HepG2 (cell line): Measurements from ENCODE around the gene OGFOD3. TPM values are rescaled to one million over a fixed set of nuclear protein-coding genes. Genes with fewer than 3 reads are reported as not detected.

Experiments used
- ARHGAP35 ChIP-seq: sonication (generic); formaldehyde crosslinking; IDR thresholded peaks from 2 replicates; pipeline ENCODE4 v1.9.0; 2022; ENCODE audit warnings: mild to moderate bottlenecking, inconsistent platforms, moderate library complexity, missing genetic modification reagents, borderline replicate concordance
- CENPT ChIP-seq: sonication (generic); formaldehyde crosslinking; IDR thresholded peaks from 2 replicates; pipeline ENCODE4 v1.8.0; 2022; ENCODE audit warnings: low read depth, mild to moderate bottlenecking, moderate library complexity, missing genetic modification reagents
- CREB3 ChIP-seq: sonication (generic); formaldehyde crosslinking; IDR thresholded peaks from 2 replicates; pipeline ENCODE4 v1.5.0; 2020; ENCODE audit warnings: missing genetic modification reagents
- CREM ChIP-seq, 2 experiments: sonication (generic) in 1 of 2; formaldehyde crosslinking in 1 of 2; IDR thresholded peaks; 2 replicates each; pipeline versions ENCODE4 v1.4.0 to v1.6.1; 2016 to 2020; ENCODE audit warnings: antibody characterized with exemption in 1 of 2, mild to moderate bottlenecking in 1 of 2, missing genetic modification reagents in 1 of 2
- DNMT3B ChIP-seq: conservative IDR thresholded peaks from 2 replicates; pipeline ENCODE4 v1.6.1; 2016; ENCODE audit warnings: missing biosample characterization, control low read depth
- GATAD1 ChIP-seq: IDR thresholded peaks from 2 replicates; pipeline ENCODE4 v1.6.1; 2016; ENCODE audit warnings: missing genetic modification reagents, missing compliant biosample characterization
- GLMP ChIP-seq: sonication (generic); formaldehyde crosslinking; IDR thresholded peaks from 2 replicates; pipeline ENCODE4 v1.9.0; 2021; ENCODE audit warnings: missing genetic modification reagents, mild to moderate bottlenecking, borderline replicate concordance
- HMGA1 ChIP-seq: sonication (generic); formaldehyde crosslinking; conservative IDR thresholded peaks from 2 replicates; pipeline ENCODE4 v1.4.0; 2020; ENCODE audit warnings: missing genetic modification reagents
- JUND ChIP-seq: sonication (generic); formaldehyde crosslinking; IDR thresholded peaks from 2 replicates; pipeline ENCODE4 v1.8.0; 2022; ENCODE audit warnings: mild to moderate bottlenecking, missing genetic modification reagents
- KMT2B ChIP-seq: IDR thresholded peaks from 2 replicates; pipeline ENCODE4 v1.6.1; 2016; ENCODE audit warnings: missing genetic modification reagents, missing compliant biosample characterization
- NFE2L2 ChIP-seq: fragments of 150-350 bp; IDR thresholded peaks from 2 replicates; pipeline ENCODE4 v1.6.1; 2014; ENCODE audit warnings: low read length
- POLR2A ChIP-seq, 2 experiments: IDR thresholded peaks; 2 replicates each; pipeline ENCODE4 v1.6.1; 2011; ENCODE audit warnings: low read depth in 2 of 2, low read length in 2 of 2, mild to moderate bottlenecking in 1 of 2, moderate library complexity in 1 of 2; ENCODE audit not compliant: insufficient read depth in 1 of 2
- POLR2AphosphoS2 ChIP-seq: IDR thresholded peaks from 2 replicates; pipeline ENCODE4 v1.6.1; 2011; ENCODE audit warnings: low read depth, low read length, improper control_type of control experiment
- SMAD9 ChIP-seq: sonication (generic); formaldehyde crosslinking; IDR thresholded peaks from 2 replicates; pipeline ENCODE4 v1.5.1; 2020; ENCODE audit warnings: mild to moderate bottlenecking, missing genetic modification reagents
- SOX5 ChIP-seq: IDR thresholded peaks from 2 replicates; pipeline ENCODE4 v1.6.1; 2016; ENCODE audit warnings: borderline replicate concordance
- THRA ChIP-seq: sonication (generic); formaldehyde crosslinking; IDR thresholded peaks from 2 replicates; pipeline ENCODE4 v1.4.0; 2020; ENCODE audit warnings: missing genetic modification reagents, borderline replicate concordance
- ZBTB3 ChIP-seq: sonication (generic); formaldehyde crosslinking; IDR thresholded peaks from 2 replicates; pipeline ENCODE4 v1.4.0; 2020; ENCODE audit warnings: low read depth, mild to moderate bottlenecking, moderate library complexity, missing genetic modification reagents, borderline replicate concordance
- ZC3H4 ChIP-seq: sonication (generic); formaldehyde crosslinking; IDR thresholded peaks from 2 replicates; pipeline ENCODE4 v1.4.0; 2020; ENCODE audit warnings: missing genetic modification reagents, borderline replicate concordance
- ZNF451 ChIP-seq: sonication (generic); formaldehyde crosslinking; IDR thresholded peaks from 2 replicates; pipeline ENCODE4 v1.5.0; 2020; ENCODE audit warnings: mild to moderate bottlenecking, missing genetic modification reagents
- ZNF713 ChIP-seq: sonication (generic); formaldehyde crosslinking; IDR thresholded peaks from 2 replicates; pipeline ENCODE4 v1.4.0; 2020; ENCODE audit warnings: mild to moderate bottlenecking, missing genetic modification reagents
- ZNF839 ChIP-seq: sonication (generic); formaldehyde crosslinking; IDR thresholded peaks from 2 replicates; pipeline ENCODE4 v1.4.0; 2020; ENCODE audit warnings: missing genetic modification reagents, mild to moderate bottlenecking, borderline replicate concordance
- polyA plus RNA-seq, 8 experiments: library from polyadenylated mRNA; depleted of rRNA in 3 of 8; stranded (reverse) in 7 of 8; unstranded in 1 of 8; fragments of >200 nt; fragmentation: Illumina TruSeq in 4 of 8; extraction: Trizol in 4 of 8; gene quantifications; 2 replicates each; pipeline versions ENCODE4 v1.2.1 to v1.2.3, GENCODE V29; 2011 to 2016; ENCODE audit warnings: low read depth in 4 of 8, missing spikeins in 1 of 8, mixed read lengths in 1 of 8; ENCODE audit not compliant: insufficient read depth in 1 of 8
- total RNA-seq, 5 experiments: library from RNA; depleted of rRNA; stranded (reverse); fragments of >200 nt; fragmentation: Illumina TruSeq; extraction: Trizol; gene quantifications; 2 replicates each; pipeline ENCODE4 v1.2.3, GENCODE V29; 2016; ENCODE audit warnings: low read depth in 1 of 5
- TF ChIP-seq, protein P1 (sequence below): sonication (generic); formaldehyde crosslinking; IDR thresholded peaks from 2 replicates; pipeline ENCODE4 v1.5.1; 2020; ENCODE audit warnings: mild to moderate bottlenecking, missing genetic modification reagents, borderline replicate concordance

The OGFOD3 gene
- total and polyA plus RNA-seq, 2 of the 13 experiments (the other 11 are each of a cell fraction or from before 2014, with no cell fraction given), result 40.0 to 42.1 TPM

- TF ChIP-seq THRA (CRISPR knock-in tag) (peak; percentile 96), DNMT3B (CRISPR knock-in tag) (peak; percentile 97; the same call in 1 of the 2 replicates), CREB3 (CRISPR knock-in tag) (0 out of 2 replicates have a peak, but pooled peaks have one; percentile 41), POLR2AphosphoS2 (peak; percentile 67; the same call in 1 of the 2 replicates), ARHGAP35 (no peak; the same call in none of the 2 replicates), CREM (IDR thresholded peaks at IDR 0.05) (peak; percentile 87), CREM (CRISPR knock-in tag; IDR thresholded peaks at IDR 0.05) (no peak), CENPT (CRISPR knock-in tag) (no peak), ZNF713 (CRISPR knock-in tag) (no peak), KMT2B (peak; percentile 52; the same call in 1 of the 2 replicates), SOX5 (CRISPR knock-in tag) (peak; percentile 100), ZC3H4 (CRISPR knock-in tag) (peak; percentile 56; the same call in 1 of the 2 replicates), JUND (CRISPR knock-in tag) (peak; percentile 90), POLR2A (IDR thresholded peaks at IDR 0.05; ENCODE audit: insufficient read depth in 1 of 2, low read depth in 2 of 2, low read length in 2 of 2) (peak; percentile 52 to 78; a peak in 3 of 4 replicates), ZNF839 (CRISPR knock-in tag) (no peak), ZBTB3 (CRISPR knock-in tag) (peak; percentile 62; the same call in 1 of the 2 replicates), HMGA1 (no peak), GATAD1 (peak; percentile 87), SMAD9 (no peak), ZNF451 (no peak), GLMP (CRISPR knock-in tag) (no peak), NFE2L2 (no peak)
- TF ChIP-seq, protein P1, sequence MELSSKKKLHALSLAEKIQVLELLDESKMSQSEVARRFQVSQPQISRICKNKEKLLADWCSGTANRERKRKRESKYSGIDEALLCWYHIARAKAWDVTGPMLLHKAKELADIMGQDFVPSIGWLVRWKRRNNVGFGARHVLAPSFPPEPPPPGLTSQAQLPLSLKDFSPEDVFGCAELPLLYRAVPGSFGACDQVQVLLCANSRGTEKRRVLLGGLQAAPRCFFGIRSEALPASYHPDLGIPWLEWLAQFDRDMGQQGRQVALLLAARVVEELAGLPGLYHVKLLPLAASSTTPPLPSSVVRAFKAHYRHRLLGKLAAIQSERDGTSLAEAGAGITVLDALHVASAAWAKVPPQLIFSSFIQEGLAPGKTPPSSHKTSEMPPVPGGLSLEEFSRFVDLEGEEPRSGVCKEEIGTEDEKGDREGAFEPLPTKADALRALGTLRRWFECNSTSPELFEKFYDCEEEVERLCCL, result no peak
Observed at GRCh38 chr17:82346342-82347300, 71.8 kb downstream of the OGFOD3 start (continued).
